Activated CD4-positive, alpha-beta T cell treated with anti-CD3 and anti-CD28 coated beads, Interleukin-2, amount 10 ng/mL, durations not matched to agents 24 days and 14 days (primary cell): Measurements from ENCODE around the gene REXO5. TPM values are rescaled to one million over a fixed set of nuclear protein-coding genes. Genes with fewer than 3 reads are reported as not detected.
"Not testable (repeated sequence)": the region's sequence is repeated elsewhere in the genome, so short reads cannot be mapped to it uniquely, and the experiment has no call there.

Experiments
- DNase-seq: peaks from one replicate; pipeline ENCODE4 v3.0.0; 2022
- H3K27ac Mint-ChIP-seq: one replicate; pipeline ENCODE4 v1.8.0; 2022; ENCODE audit warnings: mild to moderate bottlenecking, mixed read lengths
- H3K27me3 Mint-ChIP-seq: one replicate; pipeline ENCODE4 v1.8.0; 2022; ENCODE audit warnings: mixed read lengths
- H3K36me3 Mint-ChIP-seq: one replicate; pipeline ENCODE4 v1.8.0; 2022; ENCODE audit warnings: low read depth, mild to moderate bottlenecking, mixed read lengths
- H3K4me1 Mint-ChIP-seq: one replicate; pipeline ENCODE4 v1.8.0; 2021; ENCODE audit warnings: mixed read lengths
- H3K4me3 Mint-ChIP-seq: one replicate; pipeline ENCODE4 v1.8.0; 2022; ENCODE audit warnings: mild to moderate bottlenecking, moderate library complexity, mixed read lengths
- H3K9me3 Mint-ChIP-seq: one replicate; pipeline ENCODE4 v1.8.0; 2021; ENCODE audit warnings: mixed read lengths
- intact Hi-C: fragments of 100-400 bp; cut with micrococcal nuclease; formaldehyde crosslinking; loops from one replicate; pipeline ENCODE4 v1.15.1; 2023
- total RNA-seq: library from RNA; stranded (reverse); gene quantifications from 2 replicates; pipeline ENCODE4 v1.2.3, GENCODE V29; 2022

Gene REXO5
- total RNA-seq: 9.3 and 11.7 TPM in 2 replicates

- H3K4me1 Mint-ChIP-seq: peaks cover 24% of the 10 kb centered on the region
- peak; percentile 93 for DNase-seq
- intact Hi-C loops: loop anchor here (1.0 to 10.0 kb wide), 4 partner anchors 44 to 498 kb away; partner anchors contain the start of genes DCUN1D3, LYRM1 and THUMPD1
- peaks cover 6% of the 10 kb centered on the region for H3K36me3 Mint-ChIP-seq
- no peaks in the 10 kb centered on the region for H3K9me3 Mint-ChIP-seq
- H3K4me3 Mint-ChIP-seq: peak within 1 kb of the TSS; percentile 94
- no peaks in the 10 kb centered on the region for H3K27me3 Mint-ChIP-seq
- peak within 1 kb of the TSS; percentile 96 for H3K27ac Mint-ChIP-seq
Observed at GRCh38 chr16:20806168-20807050, at the start of gene REXO5, which contains the start of gene ERI2. TSS of gene REXO5 (plus strand) at chr16:20806527. CDS start at chr16:20806954, 427 bp downstream. TSS of gene ERI2 (minus strand) at chr16:20806472. CDS start at chr16:20806430, 42 bp downstream.

- peaks cover 7% of the 10 kb centered on the region for H3K9me3 Mint-ChIP-seq
- H3K4me1 Mint-ChIP-seq: peaks cover 13% of the 10 kb centered on the region
- peaks cover 5% of the 10 kb centered on the region for H3K36me3 Mint-ChIP-seq
- H3K27me3 Mint-ChIP-seq: no peaks in the 10 kb centered on the region
- intact Hi-C loops: no loop called here
- no peak for DNase-seq
- no peak overlapping the region for H3K4me3 Mint-ChIP-seq
- H3K27ac Mint-ChIP-seq: no peak overlapping the region
Observed at GRCh38 chr16:20760346-20760745, 46.0 kb upstream of the REXO5 start.

- no peak for DNase-seq
- H3K27ac Mint-ChIP-seq: no peak overlapping the region
- peaks cover 5% of the 10 kb centered on the region for H3K36me3 Mint-ChIP-seq
- no peak overlapping the region for H3K4me3 Mint-ChIP-seq
- intact Hi-C loops: no loop called here
- H3K4me1 Mint-ChIP-seq: peaks cover 13% of the 10 kb centered on the region
- H3K27me3 Mint-ChIP-seq: no peaks in the 10 kb centered on the region
- H3K9me3 Mint-ChIP-seq: peaks cover 7% of the 10 kb centered on the region
Observed at GRCh38 chr16:20761175-20761574, 45.2 kb upstream of the REXO5 start.

GRCh38 chr16:20762404-20763123, 43.8 kb upstream of the REXO5 start:
- Mint-ChIP-seq H3K27me3 (no peaks in the 10 kb centered on the region), H3K9me3 (peaks cover 7% of the 10 kb centered on the region), H3K4me1 (peaks cover 13% of the 10 kb centered on the region), H3K36me3 (peaks cover 5% of the 10 kb centered on the region), H3K4me3 (peak overlapping the region; percentile 87), H3K27ac (no peak overlapping the region)
- DNase-seq: no peak
- intact Hi-C loops: loop anchor here (1.0 kb wide), 1 partner anchor 21 kb away; the partner anchor contains the start of gene THUMPD1

- intact Hi-C loops: loop anchor here (1.0 kb wide), 1 partner anchor 22 kb away; the partner anchor contains the start of gene THUMPD1
- Mint-ChIP-seq H3K27ac (peak within 1 kb of the TSS; percentile 84), H3K9me3 (peaks cover 7% of the 10 kb centered on the region), H3K4me1 (peaks cover 13% of the 10 kb centered on the region), H3K36me3 (peaks cover 5% of the 10 kb centered on the region), H3K4me3 (peak within 1 kb of the TSS; percentile 87), H3K27me3 (no peaks in the 10 kb centered on the region)
- DNase-seq: peak; percentile 91
Observed at GRCh38 chr16:20763461-20764232, 42.7 kb upstream of the REXO5 start, which contains the start of gene ACSM3. TSS of gene ACSM3 (plus strand) at chr16:20764014. CDS start at chr16:20770035, 6,021 bp downstream.

- H3K9me3 Mint-ChIP-seq, H3K4me3 Mint-ChIP-seq, H3K27me3 Mint-ChIP-seq, H3K27ac Mint-ChIP-seq, DNase-seq, intact Hi-C loops, H3K36me3 Mint-ChIP-seq: not testable (repeated sequence)
- H3K4me1 Mint-ChIP-seq: peaks cover 13% of the 10 kb centered on the region
Observed at GRCh38 chr16:20764448-20764847, 41.9 kb upstream of the REXO5 start.

- no peak for DNase-seq
- H3K27ac Mint-ChIP-seq: no peak overlapping the region
- H3K4me3 Mint-ChIP-seq: no peak overlapping the region
- no peaks in the 10 kb centered on the region for H3K27me3 Mint-ChIP-seq
- peaks cover 13% of the 10 kb centered on the region for H3K4me1 Mint-ChIP-seq
- peaks cover 7% of the 10 kb centered on the region for H3K9me3 Mint-ChIP-seq
- peaks cover 5% of the 10 kb centered on the region for H3K36me3 Mint-ChIP-seq
- intact Hi-C loops: no loop called here
Observed at GRCh38 chr16:20765732-20766131, 40.6 kb upstream of the REXO5 start.

GRCh38 chr16:20766294-20766693, 40.0 kb upstream of the REXO5 start:
- no peak overlapping the region for H3K27ac Mint-ChIP-seq
- no peaks in the 10 kb centered on the region for H3K27me3 Mint-ChIP-seq
- DNase-seq: no peak
- no peak overlapping the region for H3K4me3 Mint-ChIP-seq
- peaks cover 5% of the 10 kb centered on the region for H3K36me3 Mint-ChIP-seq
- intact Hi-C loops: no loop called here
- H3K9me3 Mint-ChIP-seq: peaks cover 7% of the 10 kb centered on the region
- peaks cover 13% of the 10 kb centered on the region for H3K4me1 Mint-ChIP-seq

- no peak overlapping the region for H3K4me3 Mint-ChIP-seq
- DNase-seq: no peak
- H3K36me3 Mint-ChIP-seq: peaks cover 2% of the 10 kb centered on the region
Observed at GRCh38 chr16:20767577-20767976, 38.8 kb upstream of the REXO5 start.

GRCh38 chr16:20768121-20768520, 38.2 kb upstream of the REXO5 start:
- DNase-seq: no peak
- Mint-ChIP-seq H3K4me1 (peaks cover 11% of the 10 kb centered on the region), H3K36me3 (no peaks in the 10 kb centered on the region), H3K4me3 (no peak overlapping the region), H3K9me3 (no peaks in the 10 kb centered on the region), H3K27ac (no peak overlapping the region), H3K27me3 (no peaks in the 10 kb centered on the region)
- intact Hi-C loops: no loop called here

More at GRCh38 chr16:20767577-20767976, 38.8 kb upstream of the REXO5 start:
- H3K27me3 Mint-ChIP-seq: no peaks in the 10 kb centered on the region
- peaks cover 5% of the 10 kb centered on the region for H3K9me3 Mint-ChIP-seq
- no peak overlapping the region for H3K27ac Mint-ChIP-seq
- intact Hi-C loops: no loop called here
- peaks cover 13% of the 10 kb centered on the region for H3K4me1 Mint-ChIP-seq

GRCh38 chr16:20768818-20769217, 37.5 kb upstream of the REXO5 start:
- Mint-ChIP-seq H3K4me3 (no peak overlapping the region), H3K36me3 (no peaks in the 10 kb centered on the region), H3K9me3 (no peaks in the 10 kb centered on the region), H3K27ac (no peak overlapping the region), H3K4me1 (peaks cover 5% of the 10 kb centered on the region), H3K27me3 (no peaks in the 10 kb centered on the region)
- no peak for DNase-seq
- intact Hi-C loops: no loop called here

- no peaks in the 10 kb centered on the region for H3K27me3 Mint-ChIP-seq
- H3K9me3 Mint-ChIP-seq: no peaks in the 10 kb centered on the region
- H3K4me3 Mint-ChIP-seq: no peak overlapping the region
- no peak for DNase-seq
- no peak overlapping the region for H3K27ac Mint-ChIP-seq
- H3K36me3 Mint-ChIP-seq: no peaks in the 10 kb centered on the region
- no peaks in the 10 kb centered on the region for H3K4me1 Mint-ChIP-seq
- intact Hi-C loops: no loop called here
Observed at GRCh38 chr16:20773679-20774078, 32.6 kb upstream of the REXO5 start.

- Mint-ChIP-seq H3K4me3 (no peak overlapping the region), H3K4me1 (no peaks in the 10 kb centered on the region), H3K27ac (no peak overlapping the region), H3K27me3 (no peaks in the 10 kb centered on the region), H3K9me3 (no peaks in the 10 kb centered on the region), H3K36me3 (no peaks in the 10 kb centered on the region)
- DNase-seq: peak; percentile 89
- intact Hi-C loops: no loop called here
Observed at GRCh38 chr16:20774703-20775362, 31.5 kb upstream of the REXO5 start.
